ENCODE data around the gene ARHGAP36.

Gene ARHGAP36

GRCh38 chrX:131058136-131058868, at the start of gene ARHGAP36:
ARHGAP36 (plus strand) TSS chrX:131058346; CDS start chrX:131081666, 23,320 bp downstream.
- DNase-seq (ENCODE audit: low spot score), result no peak

- no peak for DNase-seq (ENCODE audit: low spot score)
Observed at GRCh38 chrX:131010186-131010585, 48.0 kb upstream of the ARHGAP36 start.

GRCh38 chrX:131025336-131025735, 32.8 kb upstream of the ARHGAP36 start:
- no peak for DNase-seq (ENCODE audit: low spot score)

- DNase-seq (ENCODE audit: low spot score), result no peak
Observed at GRCh38 chrX:131032354-131033230, 25.6 kb upstream of the ARHGAP36 start.

- DNase-seq (ENCODE audit: low spot score), result no peak
Observed at GRCh38 chrX:131034063-131034462, 24.1 kb upstream of the ARHGAP36 start.

GRCh38 chrX:131040781-131041180, 17.4 kb upstream of the ARHGAP36 start:
- DNase-seq (ENCODE audit: low spot score), result no peak

- no peak for DNase-seq (ENCODE audit: low spot score)
Observed at GRCh38 chrX:131041667-131042066, 16.5 kb upstream of the ARHGAP36 start.

- no peak for DNase-seq (ENCODE audit: low spot score)
Observed at GRCh38 chrX:131045726-131046125, 12.4 kb upstream of the ARHGAP36 start.

- no peak for DNase-seq (ENCODE audit: low spot score)
Observed at GRCh38 chrX:131046596-131046995, 11.6 kb upstream of the ARHGAP36 start.

GRCh38 chrX:131047180-131047579, 11.0 kb upstream of the ARHGAP36 start:
- no peak for DNase-seq (ENCODE audit: low spot score)

- DNase-seq (ENCODE audit: low spot score), result no peak
Observed at GRCh38 chrX:131053076-131053475, 5.1 kb upstream of the ARHGAP36 start.

- no peak for DNase-seq (ENCODE audit: low spot score)
Observed at GRCh38 chrX:131054906-131055305, 3.2 kb upstream of the ARHGAP36 start.

GRCh38 chrX:131057706-131058105, 440 bp upstream of the ARHGAP36 start:
- DNase-seq (ENCODE audit: low spot score), result no peak

GRCh38 chrX:131059246-131059645, 1.1 kb downstream of the ARHGAP36 start:
- no peak for DNase-seq (ENCODE audit: low spot score)

GRCh38 chrX:131060147-131060546, 2.0 kb downstream of the ARHGAP36 start:
- no peak for DNase-seq (ENCODE audit: low spot score)

GRCh38 chrX:131061306-131061705, 3.2 kb downstream of the ARHGAP36 start:
- DNase-seq (ENCODE audit: low spot score), result no peak

- no peak for DNase-seq (ENCODE audit: low spot score)
Observed at GRCh38 chrX:131063613-131064012, 5.5 kb downstream of the ARHGAP36 start.

- DNase-seq (ENCODE audit: low spot score), result no peak
Observed at GRCh38 chrX:131066237-131066636, 8.1 kb downstream of the ARHGAP36 start.

GRCh38 chrX:131067216-131067615, 9.1 kb downstream of the ARHGAP36 start:
- DNase-seq (ENCODE audit: low spot score), result no peak

- DNase-seq (ENCODE audit: low spot score), result no peak
Observed at GRCh38 chrX:131067846-131068745, 9.9 kb downstream of the ARHGAP36 start.

- peak; percentile 14 for DNase-seq (ENCODE audit: low spot score)
Observed at GRCh38 chrX:131068945-131069719, 11.0 kb downstream of the ARHGAP36 start.
